HepG2 (cell line): ENCODE results near the gene KCNK6. TPM values are rescaled to one million over a fixed set of nuclear protein-coding genes. Genes with fewer than 3 reads are reported as not detected.
A peak's percentile ranks its signal among the peaks of the same experiment; 100 is the strongest.

Experiments
- ATAC-seq: fragments of 200-7000 bp; cut with Tn5 transposase; 3 replicates; pipeline ENCODE4 v1.9.1; 2020; ENCODE audit warnings: mild to moderate bottlenecking, moderate library complexity
- BruUV-seq: library from RNA; stranded (reverse); fragments of 400-500 nt; replicated peaks from 2 replicates; lab custom pipeline; 2021; lab: Mats Ljungman, UMichigan
- CTCF ChIA-PET: fragments of 300-600 bp; formaldehyde crosslinking; extraction: SDS; loops from one replicate; lab custom pipeline; 2021; ENCODE audit warnings: low total read pairs, inconsistent platforms, low intra/inter-chr PET ratio; lab: Yijun Ruan, JAX
- POLR2A ChIA-PET: fragments of 350-600 bp; sonication (Branson Sonifier 250); formaldehyde crosslinking; loops from one replicate; lab custom pipeline; 2020; ENCODE audit warnings: antibody characterized with exemption, inconsistent platforms; lab: Yijun Ruan, JAX
- DNase-seq: peaks from one replicate; pipeline ENCODE4 v3.0.0-alpha.2; 2015; ENCODE audit warnings: low spot score
- FAIRE-seq: peaks from 3 replicates; lab custom pipeline; 2011; peaks lifted over from hg19 to GRCh38; lab: Jason Lieb, UNC
- H2AFZ ChIP-seq: one replicate; pipeline ENCODE4 v1.6.1; 2011; ENCODE audit warnings: low read length, inconsistent platforms
- H3K27ac ChIP-seq: fragments of 300-600 bp; 3 replicates; pipeline ENCODE4 v1.8.0; 2011; ENCODE audit warnings: mixed run types, mild to moderate bottlenecking, mixed read lengths, low read length, inconsistent platforms; ENCODE audit not compliant: insufficient read depth; ENCODE audit errors: extremely low read length
- H3K27me3 ChIP-seq, 2 experiments: fragments of 200-600 bp in 1 of 2; 2 replicates in 1 of 2; 3 replicates in 1 of 2; pipeline versions ENCODE4 v1.6.0 to v1.8.0; 2011; ENCODE audit warnings: low read length in 2 of 2, mild to moderate bottlenecking in 2 of 2, moderate library complexity in 2 of 2, inconsistent platforms in 1 of 2; ENCODE audit not compliant: insufficient read depth in 2 of 2, control insufficient read depth in 1 of 2
- H3K36me3 ChIP-seq, 2 experiments: fragments of 200-600 bp in 1 of 2; replicated peaks in 1 of 2; 2 replicates in 1 of 2; 3 replicates in 1 of 2; pipeline versions ENCODE4 v1.5.1 to v1.8.0; 2011; ENCODE audit warnings: low read length in 2 of 2, inconsistent platforms in 1 of 2; ENCODE audit not compliant: insufficient read depth in 2 of 2, control insufficient read depth in 1 of 2
- H3K4me1 ChIP-seq: 2 replicates; pipeline ENCODE4 v1.5.1; 2012; ENCODE audit warnings: low read length, inconsistent platforms; ENCODE audit not compliant: insufficient read depth
- H3K4me2 ChIP-seq: 2 replicates; pipeline ENCODE4 v1.6.0; 2011; ENCODE audit warnings: low read depth, low read length, inconsistent platforms
- H3K4me3 ChIP-seq, 3 experiments: fragments of 200-600 bp in 1 of 3; sonication (generic), shearing (Covaris generic) in 1 of 3; replicated peaks in 1 of 3; 2 replicates each; pipeline ENCODE4 v1.5.1; 2011 to 2016; ENCODE audit warnings: low read length in 3 of 3, inconsistent platforms in 2 of 3, low read depth in 2 of 3, mild to moderate bottlenecking in 2 of 3, control low read depth in 1 of 3, mixed read lengths in 1 of 3; ENCODE audit not compliant: insufficient read depth in 1 of 3
- H3K79me2 ChIP-seq: one replicate; pipeline ENCODE4 v1.6.1; 2011; ENCODE audit warnings: low read length, inconsistent platforms; ENCODE audit not compliant: insufficient read depth
- H3K9ac ChIP-seq: 2 replicates; pipeline ENCODE4 v1.6.0; 2011; ENCODE audit warnings: mild to moderate bottlenecking, low read depth, low read length, inconsistent platforms; ENCODE audit not compliant: insufficient read depth
- H3K9me3 ChIP-seq: 2 replicates; pipeline ENCODE4 v1.5.1; 2012; ENCODE audit warnings: mild to moderate bottlenecking, low read length
- H4K20me1 ChIP-seq: 2 replicates; pipeline ENCODE4 v1.6.0; 2011; ENCODE audit warnings: inconsistent platforms, mild to moderate bottlenecking, low read length, moderate library complexity; ENCODE audit not compliant: insufficient read depth
- ASH2L ChIP-seq: fragments of 300-600, 200-600 bp; sonication (generic); IDR thresholded peaks from 2 replicates; pipeline ENCODE4 v1.7.0; 2017; ENCODE audit warnings: low read depth, mild to moderate bottlenecking, moderate library complexity, mixed read lengths, low read length; ENCODE audit not compliant: insufficient read length
- BRD4 ChIP-seq: sonication (generic); formaldehyde crosslinking; IDR thresholded peaks from 2 replicates; pipeline ENCODE4 v1.4.0; 2020; ENCODE audit warnings: missing genetic modification reagents
- CCAR2 ChIP-seq: fragments of 200-400 bp; formaldehyde crosslinking; optimal IDR thresholded peaks from 2 replicates; pipeline ENCODE3; 2018; ENCODE audit warnings: low read depth, mild to moderate bottlenecking, low read length, moderate library complexity
- FOXA1 ChIP-seq, 2 experiments: fragments of 450-650 bp in 1 of 2; sonication (generic) in 1 of 2; formaldehyde crosslinking in 1 of 2; IDR thresholded peaks; 2 replicates each; pipeline versions ENCODE4 v1.4.0 to v1.6.1; 2016 to 2020; ENCODE audit warnings: missing genetic modification reagents in 1 of 2
- GATAD1 ChIP-seq: IDR thresholded peaks from 2 replicates; pipeline ENCODE4 v1.6.1; 2016; ENCODE audit warnings: missing genetic modification reagents, missing compliant biosample characterization
- GTF2F1 ChIP-seq: fragments of 150-350 bp; IDR thresholded peaks from 2 replicates; pipeline ENCODE4 v1.6.1; 2014; ENCODE audit warnings: low read length
- MED8 ChIP-seq: sonication (generic); formaldehyde crosslinking; IDR thresholded peaks from 2 replicates; pipeline ENCODE4 v1.8.1; 2023; ENCODE audit warnings: mild to moderate bottlenecking, missing genetic modification reagents; ENCODE audit not compliant: insufficient replicate concordance
- NCOR1 ChIP-seq: fragments of 200-600 bp; sonication (generic); IDR thresholded peaks from 2 replicates; pipeline ENCODE4 v1.7.0; 2017; ENCODE audit warnings: antibody characterized with exemption, low read length, borderline replicate concordance
- RBFOX2 ChIP-seq: fragments of 200-400 bp; formaldehyde crosslinking; IDR thresholded peaks from 2 replicates; pipeline ENCODE4 v1.6.1; 2017; ENCODE audit warnings: low read depth, mild to moderate bottlenecking, low read length
- TP53 ChIP-seq: sonication (generic); formaldehyde crosslinking; conservative IDR thresholded peaks from 2 replicates; pipeline ENCODE4 v1.4.0; 2020; ENCODE audit warnings: missing genetic modification reagents
- ZMYM2 ChIP-seq: sonication (generic); formaldehyde crosslinking; IDR thresholded peaks from 2 replicates; pipeline ENCODE4 v1.8.0; 2022; ENCODE audit warnings: mild to moderate bottlenecking, missing genetic modification reagents
- ZNF317 ChIP-seq: sonication (generic); formaldehyde crosslinking; IDR thresholded peaks from 2 replicates; pipeline ENCODE4 v1.5.0; 2020; ENCODE audit warnings: mild to moderate bottlenecking, missing genetic modification reagents
- ZNF446 ChIP-seq: sonication (generic); formaldehyde crosslinking; IDR thresholded peaks from 2 replicates; pipeline ENCODE4 v1.5.0; 2020; ENCODE audit warnings: mild to moderate bottlenecking, missing genetic modification reagents
- ZNF557 ChIP-seq: sonication (generic); formaldehyde crosslinking; IDR thresholded peaks from 2 replicates; pipeline ENCODE4 v1.4.0; 2020; ENCODE audit warnings: missing genetic modification reagents
- ZNF563 ChIP-seq: sonication (generic); formaldehyde crosslinking; IDR thresholded peaks from 2 replicates; pipeline ENCODE4 v1.8.0; 2022; ENCODE audit warnings: mild to moderate bottlenecking, moderate library complexity, missing genetic modification reagents
- ZNF75D ChIP-seq: sonication (generic); formaldehyde crosslinking; IDR thresholded peaks from 2 replicates; pipeline ENCODE4 v1.8.1; 2023; ENCODE audit warnings: missing genetic modification reagents, mild to moderate bottlenecking, borderline replicate concordance
- ZNF790 ChIP-seq: sonication (generic); formaldehyde crosslinking; IDR thresholded peaks from 2 replicates; pipeline ENCODE4 v1.8.0; 2022; ENCODE audit warnings: missing genetic modification reagents, mild to moderate bottlenecking, borderline replicate concordance
- ZSCAN30 ChIP-seq: sonication (generic); formaldehyde crosslinking; IDR thresholded peaks from 2 replicates; pipeline ENCODE4 v1.5.0; 2020; ENCODE audit warnings: mild to moderate bottlenecking, missing genetic modification reagents
- WGBS: methylation state at CpG from one replicate; pipeline ENCODE4 v1.1.6; 2017; ENCODE audit warnings: low lambda C conversion rate; 5-methylcytosine and 5-hydroxymethylcytosine counted together
- in situ Hi-C: cut with HindIII; loops from 2 replicates; pipeline ENCODE4 v1.10.0; 2017; ENCODE audit warnings: low pct_unique_long_range_greater_than_20kb; ENCODE audit not compliant: extremely low pct_ligation_motif_present
- intact Hi-C: fragments of 100-400 bp; cut with micrococcal nuclease; formaldehyde crosslinking; loops from one replicate; pipeline ENCODE4 v1.10.0; 2022; ENCODE audit not compliant: unreplicated experiment
- polyA plus RNA-seq, 8 experiments: library from polyadenylated mRNA; depleted of rRNA in 3 of 8; stranded (reverse) in 7 of 8; unstranded in 1 of 8; fragments of >200 nt; fragmentation: Illumina TruSeq in 4 of 8; extraction: Trizol in 4 of 8; gene quantifications; 2 replicates each; pipeline versions ENCODE4 v1.2.1 to v1.2.3, GENCODE V29; 2011 to 2016; ENCODE audit warnings: low read depth in 4 of 8, missing spikeins in 1 of 8, mixed read lengths in 1 of 8; ENCODE audit not compliant: insufficient read depth in 1 of 8
- total RNA-seq, 5 experiments: library from RNA; depleted of rRNA; stranded (reverse); fragments of >200 nt; fragmentation: Illumina TruSeq; extraction: Trizol; gene quantifications; 2 replicates each; pipeline ENCODE4 v1.2.3, GENCODE V29; 2016; ENCODE audit warnings: low read depth in 1 of 5
- TF ChIP-seq, protein P1 (sequence below): sonication (generic); formaldehyde crosslinking; IDR thresholded peaks from 2 replicates; pipeline ENCODE4 v1.8.1; 2023; ENCODE audit warnings: mild to moderate bottlenecking, missing genetic modification reagents
- TF ChIP-seq, protein P2 (sequence below): IDR thresholded peaks from 2 replicates; pipeline ENCODE4 v1.6.1; 2012; ENCODE audit warnings: inconsistent platforms
- TF ChIP-seq, protein P3 (sequence below): sonication (generic); formaldehyde crosslinking; IDR thresholded peaks from 2 replicates; pipeline ENCODE4 v1.4.0; 2020; ENCODE audit warnings: missing genetic modification reagents, borderline replicate concordance

Gene KCNK6
- total and polyA plus RNA-seq, 2 of the 13 experiments (the other 11 are each of a cell fraction or from before 2014, with no cell fraction given): 0.03 TPM; not detected in 1

DNA sequence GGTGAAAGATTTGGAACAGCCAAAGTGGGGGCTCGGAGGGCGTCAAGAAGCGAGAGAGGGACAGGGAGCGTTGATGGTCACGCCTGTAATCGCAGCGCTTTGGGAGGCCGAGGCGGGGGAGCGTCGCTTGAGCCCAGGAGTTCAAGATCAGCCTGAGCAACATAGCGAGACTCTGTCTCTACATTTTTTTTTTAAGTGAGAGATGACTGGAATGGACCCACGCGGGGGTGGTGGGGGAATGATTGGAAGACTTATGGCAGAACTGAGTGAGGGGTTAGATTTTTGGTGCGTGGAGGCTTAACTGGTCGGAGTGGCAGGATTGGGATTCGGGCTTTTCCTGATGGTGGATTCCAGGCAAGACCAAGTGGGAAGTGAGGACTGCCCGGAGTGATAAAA, 55.5 kb downstream of the KCNK6 start:
- peaks cover 6 to 21% of the 10 kb centered on the region in 2 experiments; a peak in 4 of 5 replicates for H3K36me3 ChIP-seq
- no peak overlapping the region for H2AFZ ChIP-seq
- peaks cover 22% of the 10 kb centered on the region for H3K79me2 ChIP-seq
- BruUV-seq: no TSS peak
- under 1% methylated on average over 18 of the region's 18 CpGs for WGBS
- peak overlapping the region; percentile 87 to 99 (median 92) for H3K4me3 ChIP-seq
- POLR2A ChIA-PET: interaction anchor here (1.4 to 3.3 kb wide), 11 partner anchors 10 to 556 kb away, joined by 4 to 49 read pairs (median 6); partner anchors contain the start of genes CATSPERG, FAM98C, GGN and MRPS12
- peak overlapping the region; percentile 84 for H3K27ac ChIP-seq
- DNase-seq (no peak), FAIRE-seq (no peak), ATAC-seq (peak; percentile 19)
- in situ Hi-C loops (no loop called here), intact Hi-C loops (no loop called here)
- H4K20me1 ChIP-seq: peaks cover 2% of the 10 kb centered on the region; the same call in 1 of the 2 replicates
- H3K9ac ChIP-seq: peak overlapping the region; percentile 94
- H3K9me3 ChIP-seq: no peaks in the 10 kb centered on the region
- peaks cover 22% of the 10 kb centered on the region for H3K4me1 ChIP-seq
- H3K4me2 ChIP-seq: peak overlapping the region; percentile 86
- CTCF ChIA-PET: no interaction called here
- H3K27me3 ChIP-seq: no peaks in the 10 kb centered on the region; a peak in 1 of 5 replicates
- TF ChIP-seq BRD4 (CRISPR knock-in tag) (no peak; the same call in 1 of the 2 replicates), CCAR2 (no peak), FOXA1 (IDR thresholded peaks at IDR 0.05) (no peak), FOXA1 (CRISPR knock-in tag; IDR thresholded peaks at IDR 0.05) (no peak), ASH2L (peak; percentile 10), GATAD1 (CRISPR knock-in tag) (no peak), MED8 (peak; percentile 0), ZNF557 (CRISPR knock-in tag) (no peak), TP53 (CRISPR knock-in tag) (no peak), ZNF446 (CRISPR knock-in tag) (no peak), ZNF790 (0 out of 2 replicates have a peak, but pooled peaks have one; percentile 14), RBFOX2 (no peak), ZNF75D (CRISPR knock-in tag) (0 out of 2 replicates have a peak, but pooled peaks have one; percentile 11), ZMYM2 (CRISPR knock-in tag) (no peak), ZNF317 (CRISPR knock-in tag) (no peak), GTF2F1 (no peak), ZSCAN30 (CRISPR knock-in tag) (no peak), NCOR1 (no peak), ZNF563 (CRISPR knock-in tag) (0 out of 2 replicates have a peak, but pooled peaks have one; percentile 5)
- TF ChIP-seq, protein P1, sequence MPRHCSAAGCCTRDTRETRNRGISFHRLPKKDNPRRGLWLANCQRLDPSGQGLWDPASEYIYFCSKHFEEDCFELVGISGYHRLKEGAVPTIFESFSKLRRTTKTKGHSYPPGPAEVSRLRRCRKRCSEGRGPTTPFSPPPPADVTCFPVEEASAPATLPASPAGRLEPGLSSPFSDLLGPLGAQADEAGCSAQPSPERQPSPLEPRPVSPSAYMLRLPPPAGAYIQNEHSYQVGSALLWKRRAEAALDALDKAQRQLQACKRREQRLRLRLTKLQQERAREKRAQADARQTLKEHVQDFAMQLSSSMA (CRISPR knock-in tag): no peak
- TF ChIP-seq, protein P2, sequence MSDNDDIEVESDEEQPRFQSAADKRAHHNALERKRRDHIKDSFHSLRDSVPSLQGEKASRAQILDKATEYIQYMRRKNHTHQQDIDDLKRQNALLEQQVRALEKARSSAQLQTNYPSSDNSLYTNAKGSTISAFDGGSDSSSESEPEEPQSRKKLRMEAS: 0 out of 2 replicates have a peak, but pooled peaks have one; percentile 8
- TF ChIP-seq, protein P3, sequence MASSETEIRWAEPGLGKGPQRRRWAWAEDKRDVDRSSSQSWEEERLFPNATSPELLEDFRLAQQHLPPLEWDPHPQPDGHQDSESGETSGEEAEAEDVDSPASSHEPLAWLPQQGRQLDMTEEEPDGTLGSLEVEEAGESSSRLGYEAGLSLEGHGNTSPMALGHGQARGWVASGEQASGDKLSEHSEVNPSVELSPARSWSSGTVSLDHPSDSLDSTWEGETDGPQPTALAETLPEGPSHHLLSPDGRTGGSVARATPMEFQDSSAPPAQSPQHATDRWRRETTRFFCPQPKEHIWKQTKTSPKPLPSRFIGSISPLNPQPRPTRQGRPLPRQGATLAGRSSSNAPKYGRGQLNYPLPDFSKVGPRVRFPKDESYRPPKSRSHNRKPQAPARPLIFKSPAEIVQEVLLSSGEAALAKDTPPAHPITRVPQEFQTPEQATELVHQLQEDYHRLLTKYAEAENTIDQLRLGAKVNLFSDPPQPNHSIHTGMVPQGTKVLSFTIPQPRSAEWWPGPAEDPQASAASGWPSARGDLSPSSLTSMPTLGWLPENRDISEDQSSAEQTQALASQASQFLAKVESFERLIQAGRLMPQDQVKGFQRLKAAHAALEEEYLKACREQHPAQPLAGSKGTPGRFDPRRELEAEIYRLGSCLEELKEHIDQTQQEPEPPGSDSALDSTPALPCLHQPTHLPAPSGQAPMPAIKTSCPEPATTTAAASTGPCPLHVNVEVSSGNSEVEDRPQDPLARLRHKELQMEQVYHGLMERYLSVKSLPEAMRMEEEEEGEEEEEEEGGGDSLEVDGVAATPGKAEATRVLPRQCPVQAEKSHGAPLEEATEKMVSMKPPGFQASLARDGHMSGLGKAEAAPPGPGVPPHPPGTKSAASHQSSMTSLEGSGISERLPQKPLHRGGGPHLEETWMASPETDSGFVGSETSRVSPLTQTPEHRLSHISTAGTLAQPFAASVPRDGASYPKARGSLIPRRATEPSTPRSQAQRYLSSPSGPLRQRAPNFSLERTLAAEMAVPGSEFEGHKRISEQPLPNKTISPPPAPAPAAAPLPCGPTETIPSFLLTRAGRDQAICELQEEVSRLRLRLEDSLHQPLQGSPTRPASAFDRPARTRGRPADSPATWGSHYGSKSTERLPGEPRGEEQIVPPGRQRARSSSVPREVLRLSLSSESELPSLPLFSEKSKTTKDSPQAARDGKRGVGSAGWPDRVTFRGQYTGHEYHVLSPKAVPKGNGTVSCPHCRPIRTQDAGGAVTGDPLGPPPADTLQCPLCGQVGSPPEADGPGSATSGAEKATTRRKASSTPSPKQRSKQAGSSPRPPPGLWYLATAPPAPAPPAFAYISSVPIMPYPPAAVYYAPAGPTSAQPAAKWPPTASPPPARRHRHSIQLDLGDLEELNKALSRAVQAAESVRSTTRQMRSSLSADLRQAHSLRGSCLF (CRISPR knock-in tag): 0 out of 2 replicates have a peak, but pooled peaks have one; percentile 13
